Measurements from ENCODE around the gene GOLGA8M.
"Not testable (repeated sequence)": the region's sequence is repeated elsewhere in the genome, so short reads cannot be mapped to it uniquely, and the experiment has no call there.

Gene GOLGA8M

GRCh38 chr15:28712270-28712669, at the start of gene GOLGA8M:
Gene GOLGA8M (minus strand): TSS chr15:28712421. CDS start chr15:28712323, 98 bp downstream.
- DNase-seq, result not testable (repeated sequence)

DNA sequence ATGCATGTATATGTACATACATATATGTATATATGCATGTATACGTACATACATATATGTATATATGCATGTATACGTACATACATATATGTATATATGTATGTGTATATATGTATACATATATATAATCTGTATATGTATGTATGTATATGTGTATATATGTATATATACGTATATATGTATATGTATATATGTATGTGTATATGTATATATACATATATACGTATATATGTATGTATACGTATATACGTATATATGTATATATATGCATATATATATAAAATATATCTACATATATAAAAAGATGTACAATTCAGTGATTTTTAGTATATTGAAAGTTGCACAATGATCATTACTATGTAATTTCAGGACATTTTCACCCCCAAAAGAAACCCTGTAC, 30.7 kb upstream of the GOLGA8M start:
- DNase-seq, result not testable (repeated sequence)

GRCh38 chr15:28738590-28739292, 26.5 kb upstream of the GOLGA8M start:
- peak; percentile 2 to 23 for DNase-seq

- DNase-seq, result not testable (repeated sequence)
Measured at GRCh38 chr15:28738200-28738561, 26.0 kb upstream of the GOLGA8M start.

GRCh38 chr15:28737521-28738199, 25.4 kb upstream of the GOLGA8M start:
- DNase-seq, result peak; percentile 54 to 74

DNA sequence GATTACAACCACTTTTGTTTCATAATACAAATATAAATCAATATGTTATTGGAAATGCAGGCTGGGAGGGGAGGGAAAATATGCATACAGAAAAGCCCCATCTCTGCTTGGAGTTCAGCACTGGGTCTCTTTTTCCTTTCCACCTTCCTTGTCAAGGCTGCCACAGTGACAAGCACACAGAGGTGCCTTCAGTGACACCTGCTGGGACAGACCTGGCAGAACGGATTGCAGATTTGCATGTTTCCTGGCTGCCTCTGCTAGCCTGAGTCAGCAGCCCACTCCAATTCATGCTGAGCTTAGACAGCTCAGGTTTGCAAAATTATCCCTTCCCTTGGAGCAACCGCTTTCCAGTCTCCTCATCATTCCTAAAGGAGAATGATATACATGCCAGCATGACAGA, 15.8 kb upstream of the GOLGA8M start:
- DNase-seq, result not testable (repeated sequence)

- DNase-seq, result not testable (repeated sequence)
Measured at GRCh38 chr15:28727026-28727425, 14.8 kb upstream of the GOLGA8M start.

DNA sequence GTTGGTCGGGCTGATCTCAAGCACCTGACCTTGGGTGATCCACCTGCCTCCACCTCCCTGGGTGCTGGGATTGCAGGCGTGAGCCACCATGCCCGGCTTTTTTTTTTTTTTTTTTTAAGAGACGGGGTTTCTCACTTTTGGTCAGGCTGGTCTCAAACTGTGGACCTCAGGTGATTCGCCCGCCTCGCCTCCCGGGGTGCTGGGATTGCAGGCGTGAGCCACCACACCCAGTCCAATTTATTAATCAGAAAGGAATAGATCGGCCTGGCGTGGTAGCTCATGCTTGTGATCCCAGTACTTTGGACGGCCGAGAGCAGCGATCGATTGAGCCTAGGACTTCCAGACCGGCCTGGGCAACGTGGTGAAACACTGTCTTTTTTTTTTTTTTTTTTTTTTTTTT, 13.9 kb upstream of the GOLGA8M start:
- TF ChIP-seq POLR2A (IDR thresholded peaks at IDR 0.05; ENCODE audit: low read length), result no peak
- no peak for TF ChIP-seq GATA1 (IDR thresholded peaks at IDR 0.05; ENCODE audit: low read depth, low read length)
- DNase-seq, result no peak

- DNase-seq, result no peak
- TF ChIP-seq GATA1 (IDR thresholded peaks at IDR 0.05; ENCODE audit: low read depth, low read length), result no peak
- no peak for TF ChIP-seq POLR2A (IDR thresholded peaks at IDR 0.05; ENCODE audit: low read length)
Measured at GRCh38 chr15:28725556-28725955, 13.3 kb upstream of the GOLGA8M start.

DNA sequence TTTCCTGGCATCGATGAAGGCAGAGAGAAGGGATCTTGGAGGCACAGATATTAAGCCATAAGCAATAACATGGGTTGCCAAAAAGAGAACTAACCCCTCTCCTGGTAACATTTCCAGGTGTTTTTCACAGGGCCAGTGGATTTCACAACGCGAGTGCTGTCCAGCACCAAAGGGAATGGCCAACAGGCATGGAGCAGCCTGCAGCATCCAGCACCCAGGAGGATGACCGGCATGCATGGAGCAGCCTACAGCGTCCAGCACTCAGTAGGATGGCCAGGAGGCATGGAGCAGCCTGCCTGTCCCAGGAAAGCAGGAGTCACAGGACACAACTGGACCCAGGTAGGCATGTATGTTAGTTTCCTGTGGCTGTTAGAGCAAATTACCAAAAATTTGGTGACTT, 11.8 kb upstream of the GOLGA8M start:
- not testable (repeated sequence) for DNase-seq

- not testable (repeated sequence) for DNase-seq
Measured at GRCh38 chr15:28719626-28720025, 7.4 kb upstream of the GOLGA8M start.

GRCh38 chr15:28718576-28718975, 6.4 kb upstream of the GOLGA8M start:
- not testable (repeated sequence) for DNase-seq

DNA sequence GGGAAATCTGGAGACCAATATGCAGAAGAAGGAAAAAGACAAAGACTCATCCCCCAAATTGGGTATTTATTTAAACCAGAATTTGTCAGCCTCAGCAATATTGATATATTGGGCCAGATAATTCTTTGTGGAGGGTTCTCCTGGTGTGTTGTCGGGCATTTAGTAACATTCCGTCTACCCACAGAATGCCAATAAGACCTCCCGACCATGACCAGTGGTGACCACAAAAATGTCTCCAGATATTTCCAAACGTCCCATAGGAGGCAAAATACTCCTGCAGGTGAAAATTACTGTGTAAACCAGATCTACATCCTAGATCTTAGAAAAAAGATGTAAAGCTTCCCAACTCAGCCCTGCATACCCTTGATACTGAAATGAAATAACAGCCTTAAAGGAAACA, 2.0 kb upstream of the GOLGA8M start:
- DNase-seq, result not testable (repeated sequence)

GRCh38 chr15:28703927-28704326, 8.3 kb downstream of the GOLGA8M start:
- DNase-seq, result not testable (repeated sequence)

DNA sequence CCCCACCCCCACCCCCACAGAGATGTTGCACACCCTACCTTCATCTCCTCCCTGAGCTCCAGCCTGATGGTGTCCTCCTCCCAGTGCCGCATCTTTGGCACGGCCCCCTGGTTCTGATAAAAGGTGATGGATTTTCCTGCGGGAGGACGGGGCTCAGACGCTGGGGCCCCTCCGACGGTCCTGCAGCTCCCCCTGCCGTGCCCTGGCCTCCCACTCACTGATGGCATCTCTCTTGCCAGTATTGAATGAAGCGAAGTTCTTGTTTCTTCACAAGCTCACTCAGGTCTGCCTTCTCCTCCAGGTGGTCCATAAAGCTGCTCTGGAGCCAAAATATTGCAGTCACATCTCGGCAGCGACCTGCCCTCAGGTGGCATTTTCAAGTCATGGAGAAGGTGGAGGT, 9.8 kb downstream of the GOLGA8M start:
- DNase-seq, result not testable (repeated sequence)

DNA sequence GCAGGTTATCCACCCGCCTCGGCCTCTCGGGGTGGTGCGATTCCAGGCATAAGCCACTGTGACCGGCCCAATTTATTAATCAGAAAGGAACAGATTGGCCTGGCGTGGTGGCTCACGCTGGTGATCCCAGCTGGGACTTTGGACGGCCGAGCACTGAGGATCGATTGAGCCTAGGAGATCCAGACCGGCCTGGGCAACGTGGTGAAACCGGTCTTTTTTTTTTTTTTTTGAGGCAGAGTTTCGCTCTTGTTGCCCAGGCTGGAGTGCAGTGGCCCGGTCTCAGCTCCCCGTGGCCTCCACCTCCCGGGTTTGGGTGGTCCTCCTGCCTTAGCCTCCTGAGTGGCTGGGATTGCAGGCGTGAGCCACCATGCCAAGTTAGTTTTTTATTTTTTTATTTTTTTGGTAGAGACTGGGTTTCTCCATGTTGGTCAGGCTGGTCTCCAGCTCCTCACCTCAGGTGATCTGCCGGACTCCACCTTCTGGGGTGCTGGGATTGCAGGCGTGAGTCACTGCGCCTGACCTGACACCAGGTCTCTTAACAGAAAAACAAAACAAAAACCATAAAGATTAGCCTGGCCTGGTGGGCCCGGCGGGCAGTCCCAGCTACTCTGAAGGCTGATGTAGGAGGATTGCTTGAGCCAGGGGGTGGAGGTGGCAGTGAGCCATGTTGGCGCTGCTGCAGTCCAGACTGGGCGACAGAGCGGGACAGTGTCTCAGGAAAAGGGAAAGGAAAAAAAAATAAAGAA, 18.0 kb downstream of the GOLGA8M start:
- DNase-seq, result not testable (repeated sequence)

DNA sequence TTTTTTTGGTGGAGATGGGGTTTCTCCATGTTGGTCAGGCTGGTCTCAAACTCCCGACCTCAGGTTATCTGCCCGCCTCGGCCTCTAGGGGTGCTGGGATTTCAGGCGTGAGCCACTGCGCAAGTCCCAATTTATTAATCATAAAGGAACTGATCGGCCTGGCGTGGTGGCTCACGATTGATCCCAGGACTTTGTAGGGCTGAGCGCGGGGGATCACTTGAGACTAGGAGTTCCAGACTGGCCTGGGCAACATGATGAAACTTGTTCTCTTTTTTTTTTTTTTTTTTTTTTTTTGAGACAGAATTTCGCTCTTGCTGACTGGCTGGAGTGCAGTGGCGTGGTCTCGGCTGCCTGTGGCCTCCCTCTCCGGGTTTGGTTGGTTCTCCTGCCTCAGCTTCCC, 19.2 kb downstream of the GOLGA8M start:
- DNase-seq, result not testable (repeated sequence)

- DNase-seq, result not testable (repeated sequence)
Measured at GRCh38 chr15:28673533-28673932, 38.7 kb downstream of the GOLGA8M start.

DNA sequence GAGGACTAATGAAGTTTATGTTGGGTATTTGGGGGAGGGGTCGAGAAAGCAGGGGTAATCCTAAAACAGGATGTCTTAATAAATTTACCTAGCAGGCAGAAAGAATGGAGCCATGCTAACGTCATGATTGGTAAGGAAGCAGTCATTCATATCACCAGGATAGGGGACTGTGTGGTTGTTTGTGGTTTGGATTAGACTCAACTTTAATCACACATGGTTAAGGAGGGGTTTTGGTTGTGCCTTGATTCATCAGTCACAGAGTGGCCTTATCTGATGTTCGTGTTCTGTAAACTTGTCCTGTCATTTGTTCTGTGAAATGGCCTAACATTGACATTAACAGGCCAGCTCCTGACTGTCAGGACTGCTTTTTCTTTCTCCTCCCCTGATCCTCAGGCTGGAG, 40.1 kb downstream of the GOLGA8M start:
- DNase-seq, result not testable (repeated sequence)

GRCh38 chr15:28666402-28666801, 45.8 kb downstream of the GOLGA8M start:
- not testable (repeated sequence) for DNase-seq

DNA sequence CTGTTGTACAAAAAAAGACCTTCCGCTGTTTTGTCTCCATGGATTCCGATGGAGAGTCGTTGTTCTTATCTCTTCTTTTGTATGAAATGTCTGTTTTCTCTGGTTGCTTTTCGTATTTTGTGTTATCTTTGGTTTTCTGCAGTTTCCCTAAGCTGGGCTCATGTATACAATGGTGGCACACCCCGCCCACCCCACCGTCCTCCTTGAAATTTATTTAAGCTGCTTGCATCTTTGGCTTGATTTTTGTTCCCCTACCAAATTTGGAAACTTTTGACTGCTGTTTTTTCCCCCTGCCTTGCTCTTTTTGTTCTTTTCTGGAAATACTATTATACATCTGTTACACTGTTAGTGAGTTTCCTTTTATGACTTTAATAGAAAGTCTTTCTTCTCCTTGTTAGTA, 47.6 kb downstream of the GOLGA8M start:
- not testable (repeated sequence) for DNase-seq

GRCh38 chr15:28663717-28664116, 48.5 kb downstream of the GOLGA8M start:
- DNase-seq, result not testable (repeated sequence)

- DNase-seq, result not testable (repeated sequence)
Measured at GRCh38 chr15:28660750-28661149, 51.5 kb downstream of the GOLGA8M start.
